ACC112 (cell line): ENCODE results near the gene ERLIN1.

Source experiments
- H2AFZ ChIP-seq: fragments of 200-600 bp; sonication (generic); one replicate; pipeline ENCODE4 v1.6.0; 2017; ENCODE audit warnings: antibody characterized with exemption, low read length; ENCODE audit not compliant: unreplicated experiment
- H3K27ac ChIP-seq: fragments of 200-600 bp; sonication (generic); 2 replicates; pipeline ENCODE4 v1.5.1; 2014; ENCODE audit warnings: low read depth, mild to moderate bottlenecking, antibody characterized with exemption, low read length, moderate library complexity
- H3K27me3 ChIP-seq: fragments of 200-600 bp; sonication (generic); 2 replicates; pipeline ENCODE4 v1.6.1; 2014; ENCODE audit warnings: mild to moderate bottlenecking, antibody characterized with exemption, low read length, moderate library complexity, mixed read lengths; ENCODE audit not compliant: insufficient read depth
- H3K36me3 ChIP-seq: fragments of 200-600 bp; sonication (generic); 2 replicates; pipeline ENCODE4 v1.6.1; 2016; ENCODE audit warnings: mild to moderate bottlenecking, antibody characterized with exemption, low read length, moderate library complexity, mixed read lengths; ENCODE audit not compliant: insufficient read depth
- H3K4me1 ChIP-seq: fragments of 200-600 bp; sonication (generic); one replicate; pipeline ENCODE4 v1.6.1; 2016; ENCODE audit warnings: low read length, mixed read lengths; ENCODE audit not compliant: insufficient read depth, unreplicated experiment, control insufficient read depth
- H3K4me3 ChIP-seq: fragments of 200-600 bp; sonication (generic); 2 replicates; pipeline ENCODE4 v1.5.1; 2014; ENCODE audit warnings: mild to moderate bottlenecking, low read depth, low read length
- H3K79me2 ChIP-seq: fragments of 200-600 bp; sonication (generic); one replicate; pipeline ENCODE4 v1.6.0; 2016; ENCODE audit warnings: low read length; ENCODE audit not compliant: control insufficient read depth, unreplicated experiment, insufficient read depth

Gene ERLIN1

GRCh38 chr10:100172349-100172748 lies 13.5 kb downstream of the ERLIN1 start:
- Histone ChIP-seq H3K4me1 (peaks cover 8% of the 10 kb centered on the region), H3K4me3 (no peak overlapping the region), H2AFZ (no peak overlapping the region), H3K36me3 (peaks cover 50% of the 10 kb centered on the region), H3K27ac (no peak overlapping the region), H3K27me3 (no peaks in the 10 kb centered on the region), H3K79me2 (no peaks in the 10 kb centered on the region)

GRCh38 chr10:100168313-100168643 lies 17.6 kb downstream of the ERLIN1 start:
- Histone ChIP-seq H3K27ac (no peak overlapping the region), H3K4me3 (no peak overlapping the region), H3K36me3 (peaks cover 19% of the 10 kb centered on the region), H3K79me2 (no peaks in the 10 kb centered on the region), H2AFZ (no peak overlapping the region), H3K27me3 (no peaks in the 10 kb centered on the region), H3K4me1 (peaks cover 19% of the 10 kb centered on the region)

- Histone ChIP-seq H3K79me2 (no peaks in the 10 kb centered on the region), H3K4me3 (peak overlapping the region; percentile 52), H3K4me1 (peaks cover 19% of the 10 kb centered on the region), H3K27me3 (no peaks in the 10 kb centered on the region), H3K27ac (peak overlapping the region; percentile 29), H3K36me3 (peaks cover 13% of the 10 kb centered on the region), H2AFZ (no peak overlapping the region)
Measured at GRCh38 chr10:100167553-100168312, 18.1 kb downstream of the ERLIN1 start.

DNA sequence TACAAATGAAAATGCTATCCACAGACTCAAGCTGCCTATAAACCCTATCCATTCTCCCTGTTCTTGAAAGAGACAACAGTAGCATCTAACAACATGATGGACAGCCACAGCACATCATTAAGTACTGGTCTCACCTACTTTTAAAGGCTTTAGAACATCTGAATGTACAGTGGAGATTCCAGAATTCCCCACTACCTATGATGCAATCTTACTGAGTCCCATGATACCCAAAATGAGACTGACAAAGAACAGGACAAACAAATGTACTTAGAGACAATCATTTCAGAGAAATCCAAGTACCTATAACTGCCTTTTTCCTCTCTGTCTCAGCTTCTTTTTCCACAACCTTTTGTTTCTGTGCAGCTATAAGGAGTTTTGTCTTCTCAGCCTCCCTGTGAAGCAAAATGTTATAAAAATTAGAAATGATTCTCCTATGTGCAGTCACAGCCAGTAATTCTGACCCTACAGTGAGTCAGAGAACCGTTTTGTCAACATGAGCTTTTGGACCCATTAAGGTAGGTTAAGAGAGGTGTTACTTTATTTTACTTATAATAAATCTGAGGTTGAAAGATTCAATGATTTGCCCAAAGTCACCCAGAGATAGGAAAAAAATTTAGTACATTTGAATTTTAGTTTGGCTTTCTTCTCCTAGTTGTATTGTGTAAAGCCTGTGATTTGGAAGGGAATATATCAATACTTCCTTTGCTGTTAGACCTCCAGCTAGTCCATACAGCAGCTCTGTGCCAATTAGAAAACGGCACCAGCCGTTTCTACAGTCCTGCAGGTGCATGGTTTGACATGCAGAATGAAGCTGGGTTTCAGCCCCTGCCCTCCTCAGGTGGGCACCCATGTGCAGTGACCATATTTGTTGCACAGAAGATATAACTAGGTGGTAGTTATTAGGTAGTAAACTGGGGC lies 21.9 kb downstream of the ERLIN1 start:
- peak overlapping the region; percentile 70 for H2AFZ ChIP-seq
- H3K36me3 ChIP-seq, result peaks cover 30% of the 10 kb centered on the region
- peaks cover 5% of the 10 kb centered on the region for H3K79me2 ChIP-seq
- H3K27ac ChIP-seq, result peak overlapping the region; percentile 60
- H3K4me3 ChIP-seq, result no peak overlapping the region; the same call in 1 of the 2 replicates
- no peaks in the 10 kb centered on the region for H3K27me3 ChIP-seq
- peaks cover 19% of the 10 kb centered on the region for H3K4me1 ChIP-seq

DNA sequence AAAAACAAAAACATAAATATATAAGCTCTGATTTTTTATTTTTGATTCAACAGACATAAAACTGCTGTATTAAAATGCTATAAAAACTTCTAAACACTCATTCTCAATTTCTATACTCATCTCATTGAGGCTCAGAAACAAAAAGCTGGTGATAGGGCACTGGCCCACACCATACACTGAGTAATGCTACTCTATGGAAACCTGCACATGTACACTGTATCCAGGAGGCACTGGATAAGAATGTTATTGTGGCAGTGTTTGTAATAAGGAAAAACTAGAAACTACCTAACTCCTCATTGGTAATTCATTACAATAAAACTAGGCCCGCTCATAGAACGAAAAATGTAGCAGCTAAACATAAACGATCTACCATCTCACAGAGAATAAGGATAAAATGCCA lies 23.1 kb downstream of the ERLIN1 start:
- Histone ChIP-seq H2AFZ (no peak overlapping the region), H3K4me3 (no peak overlapping the region), H3K36me3 (peaks cover 42% of the 10 kb centered on the region), H3K79me2 (peaks cover 12% of the 10 kb centered on the region), H3K27ac (no peak overlapping the region), H3K27me3 (no peaks in the 10 kb centered on the region), H3K4me1 (peaks cover 12% of the 10 kb centered on the region)

DNA sequence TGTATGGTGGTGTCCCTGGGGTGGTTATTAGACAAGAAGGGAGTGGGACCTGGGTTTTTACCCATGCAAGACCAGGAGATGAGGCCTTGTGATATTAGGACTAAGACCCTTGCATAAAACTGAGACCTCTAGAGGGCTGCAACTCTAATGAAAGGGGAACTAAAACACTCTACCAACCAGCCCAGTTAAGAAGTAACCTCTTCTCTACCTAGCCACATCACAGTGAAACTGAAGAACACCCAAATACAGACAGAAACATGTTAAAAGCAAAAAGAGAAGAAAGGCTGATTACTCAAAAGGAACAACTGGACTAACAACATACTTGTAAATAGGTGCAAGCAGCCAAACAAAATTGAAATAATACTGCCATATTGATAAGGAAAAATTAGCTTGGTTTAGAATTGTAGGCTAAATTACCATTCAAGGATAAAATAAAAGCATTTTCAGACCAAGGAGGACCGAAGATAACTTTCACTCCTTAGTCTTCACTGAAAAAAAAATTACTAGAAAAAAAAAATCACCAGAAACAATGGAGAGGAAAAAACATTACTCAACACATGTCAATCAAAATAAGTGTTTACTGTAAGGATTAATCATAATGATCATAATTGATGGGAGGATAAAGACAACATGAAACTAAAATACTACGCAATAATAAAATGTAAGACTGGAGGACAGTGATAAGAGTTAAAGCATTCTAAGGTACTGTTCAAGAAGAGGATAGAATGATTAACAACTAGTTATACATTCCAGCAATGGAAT lies 27.6 kb downstream of the ERLIN1 start:
- Histone ChIP-seq H3K4me3 (no peak overlapping the region), H3K36me3 (peaks cover 76% of the 10 kb centered on the region), H3K27ac (no peak overlapping the region), H3K4me1 (peaks cover 13% of the 10 kb centered on the region), H2AFZ (no peak overlapping the region), H3K27me3 (no peaks in the 10 kb centered on the region), H3K79me2 (peaks cover 18% of the 10 kb centered on the region)

DNA sequence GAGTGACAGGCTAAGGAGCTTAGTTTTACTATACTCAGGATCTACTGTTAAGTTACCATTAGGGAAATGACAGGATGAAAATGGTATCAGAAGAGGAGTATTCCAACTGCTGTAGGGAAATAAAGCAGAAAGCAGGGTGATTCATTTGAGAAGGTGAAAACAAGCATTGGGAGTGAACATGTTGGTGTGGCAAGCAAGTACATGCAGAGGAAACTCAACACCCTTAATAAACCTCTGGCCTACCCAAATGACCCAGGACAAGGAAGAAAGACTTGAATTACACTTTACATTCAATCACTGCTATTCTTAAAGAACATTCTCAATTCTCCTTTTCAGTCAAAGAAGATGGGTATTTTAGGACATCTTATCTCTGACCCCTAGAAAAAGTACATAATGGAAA lies 28.7 kb downstream of the ERLIN1 start:
- Histone ChIP-seq H2AFZ (no peak overlapping the region), H3K4me1 (peaks cover 15% of the 10 kb centered on the region), H3K79me2 (peaks cover 16% of the 10 kb centered on the region), H3K4me3 (no peak overlapping the region), H3K36me3 (peaks cover 76% of the 10 kb centered on the region), H3K27ac (no peak overlapping the region), H3K27me3 (no peaks in the 10 kb centered on the region)

DNA sequence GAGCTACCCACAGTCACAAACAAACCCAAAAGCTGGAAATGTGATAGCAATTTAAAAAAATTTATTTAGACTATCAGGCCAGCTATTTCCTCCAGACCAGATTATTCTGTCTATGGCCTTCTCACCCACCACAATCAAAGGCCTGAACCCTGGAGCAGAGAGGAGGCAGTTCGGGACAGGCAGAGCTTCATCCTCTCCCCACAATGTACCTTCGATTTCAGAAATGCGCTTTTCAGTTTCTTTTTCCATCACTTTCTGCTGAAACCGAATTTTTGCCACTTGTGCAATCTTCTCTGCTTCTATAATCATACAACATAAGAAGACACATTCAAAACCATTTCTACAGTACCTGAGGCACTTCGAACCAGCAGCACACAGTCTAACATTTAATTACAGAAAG lies 29.9 kb downstream of the ERLIN1 start:
- Histone ChIP-seq H3K4me3 (no peak overlapping the region), H3K27me3 (no peaks in the 10 kb centered on the region), H3K4me1 (peaks cover 15% of the 10 kb centered on the region), H3K27ac (no peak overlapping the region), H3K36me3 (peaks cover 73% of the 10 kb centered on the region), H3K79me2 (peaks cover 16% of the 10 kb centered on the region), H2AFZ (no peak overlapping the region)

DNA sequence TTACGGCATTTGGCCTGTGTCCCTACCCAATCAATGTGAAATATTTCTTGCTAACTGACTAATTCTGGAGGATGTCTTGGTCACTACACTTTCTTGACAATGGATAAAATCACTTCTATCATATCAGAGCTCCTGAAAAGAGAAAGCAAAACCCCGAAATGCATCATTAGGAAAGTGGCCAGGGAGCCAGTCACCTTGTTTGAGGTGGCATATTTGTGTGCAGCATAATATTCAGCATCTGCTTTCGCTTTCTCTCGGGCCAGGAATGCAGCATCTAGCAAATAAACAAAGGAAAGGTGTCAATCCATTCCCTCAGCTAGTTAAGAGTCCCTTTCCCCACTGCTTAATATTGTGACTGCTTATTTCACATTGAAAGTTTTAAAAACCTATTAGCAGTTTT lies 31.2 kb downstream of the ERLIN1 start:
- H2AFZ ChIP-seq, result no peak overlapping the region
- peaks cover 15% of the 10 kb centered on the region for H3K4me1 ChIP-seq
- H3K27me3 ChIP-seq, result no peaks in the 10 kb centered on the region
- no peak overlapping the region for H3K27ac ChIP-seq
- H3K79me2 ChIP-seq, result peaks cover 13% of the 10 kb centered on the region
- H3K4me3 ChIP-seq, result no peak overlapping the region
- H3K36me3 ChIP-seq, result peaks cover 63% of the 10 kb centered on the region

- Histone ChIP-seq H3K79me2 (peaks cover 12% of the 10 kb centered on the region), H2AFZ (no peak overlapping the region), H3K4me3 (no peak overlapping the region), H3K36me3 (peaks cover 51% of the 10 kb centered on the region), H3K4me1 (peaks cover 28% of the 10 kb centered on the region), H3K27me3 (no peaks in the 10 kb centered on the region), H3K27ac (no peak overlapping the region)
Measured at GRCh38 chr10:100153239-100153825, 32.5 kb downstream of the ERLIN1 start.
